Ishikawa (cell line): ENCODE results near the gene ZNF711.

Experiments used
- CEBPB ChIP-seq: IDR thresholded peaks from 2 replicates; pipeline ENCODE4 v1.6.1; 2012
- CREB1 ChIP-seq: IDR thresholded peaks from 2 replicates; pipeline ENCODE4 v1.6.1; 2012; ENCODE audit warnings: low read depth
- EP300 ChIP-seq: IDR thresholded peaks from 2 replicates; pipeline ENCODE4 v1.6.1; 2012; ENCODE audit warnings: borderline replicate concordance
- FOXM1 ChIP-seq: IDR thresholded peaks from 2 replicates; pipeline ENCODE4 v1.6.1; 2012; ENCODE audit warnings: low read depth, borderline replicate concordance
- MAX ChIP-seq: IDR thresholded peaks from 2 replicates; pipeline ENCODE4 v1.6.1; 2012
- NFIC ChIP-seq: IDR thresholded peaks from 2 replicates; pipeline ENCODE4 v1.6.1; 2012
- RAD21 ChIP-seq: IDR thresholded peaks from 2 replicates; pipeline ENCODE4 v1.6.1; 2012; ENCODE audit warnings: low read depth
- REST ChIP-seq: IDR thresholded peaks from 2 replicates; pipeline ENCODE4 v1.6.1; 2012; ENCODE audit warnings: low read depth, mild to moderate bottlenecking
- TAF1 ChIP-seq: IDR thresholded peaks from 2 replicates; pipeline ENCODE4 v1.6.1; 2012; ENCODE audit warnings: low read depth, mild to moderate bottlenecking
- TCF12 ChIP-seq: IDR thresholded peaks from 2 replicates; pipeline ENCODE4 v1.6.1; 2012; ENCODE audit warnings: low read depth
- TEAD4 ChIP-seq: IDR thresholded peaks from 2 replicates; pipeline ENCODE4 v1.6.1; 2012
- USF1 ChIP-seq: IDR thresholded peaks from 2 replicates; pipeline ENCODE4 v1.6.1; 2012
- YY1 ChIP-seq: IDR thresholded peaks from 2 replicates; pipeline ENCODE4 v1.6.1; 2012; ENCODE audit warnings: low read depth

DNA sequence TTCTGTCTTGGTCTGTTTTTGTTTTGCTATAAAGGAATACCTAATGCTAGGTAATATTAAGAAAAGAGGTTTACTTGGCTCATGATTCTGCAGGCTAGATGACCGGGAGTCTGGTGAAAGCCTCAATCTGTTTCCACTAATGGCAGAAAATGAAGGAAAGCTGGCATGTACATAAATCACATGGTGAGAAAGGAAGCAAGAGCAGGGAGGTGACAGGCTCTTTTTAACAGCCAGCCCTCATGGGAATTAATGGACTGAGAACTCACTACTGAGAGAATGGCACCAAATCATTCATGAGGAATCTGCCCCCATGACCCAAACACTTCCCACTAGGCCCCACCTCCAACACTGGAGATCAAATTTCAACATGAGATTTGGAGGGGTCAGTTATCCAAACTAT is 27.8 kb upstream of the ZNF711 start:
- TF ChIP-seq EP300 = no peak
- no peak for TF ChIP-seq MAX
- no peak for TF ChIP-seq TCF12
- TF ChIP-seq TAF1 = no peak
- no peak for TF ChIP-seq FOXM1
- no peak for TF ChIP-seq CEBPB
- no peak for TF ChIP-seq NFIC
- TF ChIP-seq REST = no peak
- no peak for TF ChIP-seq USF1
- TF ChIP-seq YY1 = no peak
- no peak for TF ChIP-seq TEAD4
- TF ChIP-seq CREB1 = no peak
- no peak for TF ChIP-seq RAD21
